Neural cell (in vitro differentiated cells): ENCODE data around the gene GRIK2. TPM values are rescaled to one million over a fixed set of nuclear protein-coding genes. Genes with fewer than 3 reads are reported as not detected.

ENCODE experiments used
- H2AFZ ChIP-seq: fragments of 200-600, 300-800 bp; sonication (generic), shearing (Covaris generic); 2 replicates; pipeline ENCODE4 v1.6.0; 2014; ENCODE audit warnings: low read depth, mild to moderate bottlenecking, antibody characterized with exemption, low read length, moderate library complexity
- H3F3A ChIP-seq: fragments of 200-600 bp; shearing (Covaris generic); 2 replicates; pipeline ENCODE4 v1.6.1; 2016; ENCODE audit warnings: mild to moderate bottlenecking, moderate library complexity, mixed read lengths, antibody characterized with exemption, low read length; ENCODE audit not compliant: insufficient read depth, poor library complexity, severe bottlenecking
- H3K27ac ChIP-seq: fragments of 200-600, 300-800 bp; sonication (generic), shearing (Covaris generic); 2 replicates; pipeline ENCODE4 v1.5.1; 2014; ENCODE audit warnings: mild to moderate bottlenecking, low read length, moderate library complexity
- H3K27me3 ChIP-seq: fragments of 300-800, 200-600 bp; sonication (generic), shearing (Covaris generic); 2 replicates; pipeline ENCODE4 v1.6.0; 2014; ENCODE audit warnings: mild to moderate bottlenecking, low read depth, low read length, moderate library complexity; ENCODE audit not compliant: insufficient read depth
- H3K36me3 ChIP-seq: fragments of 300-800, 200-600 bp; sonication (generic), shearing (Covaris generic); 2 replicates; pipeline ENCODE4 v1.5.1; 2014; ENCODE audit warnings: mild to moderate bottlenecking, antibody characterized with exemption, low read length, moderate library complexity; ENCODE audit not compliant: insufficient read depth
- H3K4me2 ChIP-seq: fragments of 300-800, 200-600 bp; sonication (generic), shearing (Covaris generic); 2 replicates; pipeline ENCODE4 v1.6.0; 2014; ENCODE audit warnings: mild to moderate bottlenecking, low read length
- H3K4me3 ChIP-seq: fragments of 300-800, 200-600 bp; sonication (generic), shearing (Covaris generic); 2 replicates; pipeline ENCODE4 v1.5.1; 2014; ENCODE audit warnings: mild to moderate bottlenecking, low read length, moderate library complexity
- H3K79me2 ChIP-seq: fragments of 200-600 bp; shearing (Covaris generic); replicated peaks from 2 replicates; pipeline ENCODE4 v1.6.0; 2014; ENCODE audit warnings: mild to moderate bottlenecking, low read length, moderate library complexity; ENCODE audit not compliant: insufficient read depth
- H3K9ac ChIP-seq: fragments of 300-800, 200-600 bp; sonication (generic), shearing (Covaris generic); 2 replicates; pipeline ENCODE4 v1.6.1; 2016; ENCODE audit warnings: mild to moderate bottlenecking, low read length, mixed read lengths
- H3K9me2 ChIP-seq: fragments of 200-600 bp; shearing (Covaris generic); 2 replicates; pipeline ENCODE4 v1.6.1; 2016; ENCODE audit warnings: mild to moderate bottlenecking, low read length, mixed read lengths; ENCODE audit not compliant: insufficient read depth
- H3K9me3 ChIP-seq: fragments of 200-600, 300-800 bp; sonication (generic), shearing (Covaris generic); 2 replicates; pipeline ENCODE4 v1.6.1; 2016; ENCODE audit warnings: mild to moderate bottlenecking, mixed run types, low read length, moderate library complexity, mixed read lengths
- H4K20me1 ChIP-seq: fragments of 200-600 bp; shearing (Covaris generic); 2 replicates; pipeline ENCODE4 v1.6.1; 2016; ENCODE audit warnings: mild to moderate bottlenecking, mixed run types; ENCODE audit not compliant: insufficient read depth
- CTCF ChIP-seq: fragments of 450-650 bp; IDR thresholded peaks from 2 replicates; pipeline ENCODE4 v1.5.1; 2014; ENCODE audit warnings: antibody characterized with exemption, mild to moderate bottlenecking, moderate library complexity; ENCODE audit not compliant: poor library complexity, severe bottlenecking
- EP300 ChIP-seq: fragments of 450-650 bp; conservative IDR thresholded peaks from 2 replicates; pipeline ENCODE4 v1.6.1; 2014; ENCODE audit warnings: antibody characterized with exemption, mild to moderate bottlenecking, moderate library complexity; ENCODE audit not compliant: poor library complexity, severe bottlenecking
- EZH2 ChIP-seq: fragments of 200-600, 300-800 bp; shearing (Covaris generic), sonication (generic); IDR thresholded peaks from 2 replicates; pipeline ENCODE4 v1.6.1; 2014; ENCODE audit warnings: antibody characterized with exemption, low read length, borderline replicate concordance, mild to moderate bottlenecking; ENCODE audit not compliant: insufficient read depth, poor library complexity, severe bottlenecking
- MXI1 ChIP-seq: fragments of 450-650 bp; conservative IDR thresholded peaks from 2 replicates; pipeline ENCODE4 v1.6.1; 2014; ENCODE audit warnings: antibody characterized with exemption, mild to moderate bottlenecking; ENCODE audit not compliant: poor library complexity, severe bottlenecking
- POLR2AphosphoS5 ChIP-seq: IDR thresholded peaks from 2 replicates; pipeline ENCODE4 v1.6.1; 2012
- RAD21 ChIP-seq: fragments of 450-650 bp; conservative IDR thresholded peaks from 2 replicates; pipeline ENCODE4 v1.6.1; 2014; ENCODE audit warnings: antibody characterized with exemption, mild to moderate bottlenecking, moderate library complexity
- REST ChIP-seq: IDR thresholded peaks from 2 replicates; pipeline ENCODE4 v1.6.1; 2012; ENCODE audit warnings: borderline replicate concordance
- SMC3 ChIP-seq: fragments of 450-650 bp; conservative IDR thresholded peaks from 2 replicates; pipeline ENCODE4 v1.6.1; 2014; ENCODE audit warnings: antibody characterized with exemption, mild to moderate bottlenecking, moderate library complexity; ENCODE audit not compliant: poor library complexity
- TAF1 ChIP-seq: IDR thresholded peaks from 2 replicates; pipeline ENCODE4 v1.6.1; 2012; ENCODE audit warnings: low read depth
- polyA plus RNA-seq: library from polyadenylated mRNA; depleted of rRNA; stranded (reverse); fragments of >200 nt; gene quantifications from 2 replicates; pipeline ENCODE4 v1.2.3, GENCODE V29; 2014

Gene GRIK2
- polyA plus RNA-seq, 1 donor from 2014 or later: 106 TPM

- Histone ChIP-seq H3K27ac (no peak overlapping the region), H3K36me3 (no peaks in the 10 kb centered on the region), H3K4me2 (no peak overlapping the region), H4K20me1 (no peaks in the 10 kb centered on the region), H3K79me2 (no peaks in the 10 kb centered on the region), H3K4me3 (no peak overlapping the region), H3K27me3 (no peaks in the 10 kb centered on the region), H3K9me2 (no peaks in the 10 kb centered on the region), H2AFZ (no peak overlapping the region), H3K9me3 (no peaks in the 10 kb centered on the region), H3K9ac (no peak overlapping the region), H3F3A (no peaks in the 10 kb centered on the region)
- TF ChIP-seq MXI1: no peak
- TF ChIP-seq RAD21: no peak
- no peak for TF ChIP-seq TAF1
- TF ChIP-seq CTCF: no peak
These were observed 41.2 kb upstream of the GRIK2 start for GRCh38 chr6:101352316-101352715.

- TF ChIP-seq REST (no peak), MXI1 (no peak), POLR2AphosphoS5 (no peak), SMC3 (no peak), CTCF (no peak), EP300 (no peak), EZH2 (no peak)
- Histone ChIP-seq H4K20me1 (no peaks in the 10 kb centered on the region), H3K27me3 (no peaks in the 10 kb centered on the region), H3K9ac (no peak overlapping the region), H3K4me3 (no peak overlapping the region), H3K36me3 (no peaks in the 10 kb centered on the region), H3K4me2 (no peak overlapping the region), H3K9me2 (no peaks in the 10 kb centered on the region), H3K27ac (no peak overlapping the region), H3K79me2 (no peaks in the 10 kb centered on the region), H3K9me3 (no peaks in the 10 kb centered on the region), H2AFZ (no peak overlapping the region), H3F3A (no peaks in the 10 kb centered on the region)
These were observed 28.3 kb upstream of the GRIK2 start for GRCh38 chr6:101365181-101365580.
